SU-DHL-6 (cell line): ENCODE measurements around the gene RHEB.

ENCODE experiments used
- CTCF ChIP-seq: fragments of 200-600 bp; sonication (generic); IDR thresholded peaks from one replicate; pipeline ENCODE4 v1.5.1; 2017; ENCODE audit warnings: antibody characterized with exemption, mild to moderate bottlenecking, low read length, moderate library complexity; ENCODE audit not compliant: insufficient read depth, poor library complexity, severe bottlenecking
- EZH2phosphoT487 ChIP-seq: fragments of 200-600 bp; sonication (generic), shearing (Covaris generic); conservative IDR thresholded peaks from 2 replicates; pipeline ENCODE4 v1.6.1; 2018; ENCODE audit warnings: mild to moderate bottlenecking, antibody characterized with exemption, low read length, moderate library complexity, mixed read lengths

GRCh38 chr7:151423936-151424335 is 95.8 kb downstream of the RHEB start:
- TF ChIP-seq EZH2phosphoT487 (no peak), CTCF (no peak)
